HCT116 (cell line): ENCODE measurements around the gene NANOS2. TPM values are rescaled to one million over a fixed set of nuclear protein-coding genes. Genes with fewer than 3 reads are reported as not detected.

Experiments
- ATAC-seq: fragments of 200-7000 bp; cut with Tn5 transposase; 2 replicates; pipeline ENCODE4 v1.9.1; 2020; ENCODE audit warnings: mild to moderate bottlenecking, moderate library complexity
- BruUV-seq: library from RNA; stranded (reverse); fragments of 400-500 nt; replicated peaks from 2 replicates; lab custom pipeline; 2021; lab: Mats Ljungman, UMichigan
- CTCF ChIA-PET: fragments of 300-600 bp; sonication (Branson Sonifier 250); formaldehyde crosslinking; loops from one replicate; lab custom pipeline; 2021; ENCODE audit warnings: antibody characterized with exemption; lab: Charles Lee
- POLR2A ChIA-PET: fragments of 300-600, 350-600 bp; sonication (Branson Sonifier 250); formaldehyde crosslinking; loops from one replicate; lab custom pipeline; 2021; ENCODE audit warnings: antibody characterized with exemption; lab: Charles Lee
- RAD21 ChIA-PET, 2 experiments: fragments of 300-600 bp; sonication (Branson Sonifier 250); formaldehyde crosslinking; loops; one replicate each; lab custom pipeline; 2023; ENCODE audit warnings: low total read pairs in 2 of 2; ENCODE audit not compliant: uncharacterized antibody in 2 of 2, unreplicated experiment in 2 of 2, low non-redundant PET in 1 of 2; lab: Charles Lee
- DNase-seq: peaks from one replicate; pipeline ENCODE4 v3.0.0-alpha.2; 2010; ENCODE audit warnings: low read depth, low spot score
- H2AFZ ChIP-seq: fragments of 200-600 bp; shearing (Covaris generic), sonication (generic); 2 replicates; pipeline ENCODE4 v1.6.1; 2017; ENCODE audit warnings: low read depth, mixed run types, mixed read lengths, antibody characterized with exemption, low read length; ENCODE audit not compliant: poor library complexity, severe bottlenecking
- H3K27ac ChIP-seq: 2 replicates; pipeline ENCODE4 v1.5.1; 2012; ENCODE audit warnings: low read depth, low read length
- H3K27me3 ChIP-seq: fragments of 200-600 bp; sonication (generic); 2 replicates; pipeline ENCODE4 v1.6.1; 2016; ENCODE audit warnings: mixed run types, low read length, mixed read lengths; ENCODE audit not compliant: insufficient read depth
- H3K36me3 ChIP-seq, 2 experiments: fragments of 200-500 bp in 1 of 2; fragments of 200-600 bp in 1 of 2; sonication (Bioruptor generic) in 1 of 2; sonication (generic) in 1 of 2; 2 replicates each; pipeline versions ENCODE4 v1.5.1 to v1.6.1; 2014 to 2016; ENCODE audit warnings: low read length in 2 of 2, inconsistent platforms in 1 of 2, mixed read lengths in 1 of 2, mixed run types in 1 of 2; ENCODE audit not compliant: insufficient read depth in 2 of 2, control insufficient read depth in 1 of 2
- H3K4me1 ChIP-seq, 2 experiments: fragments of 200-600 bp in 1 of 2; sonication (generic) in 1 of 2; 2 replicates each; pipeline versions ENCODE4 v1.5.1 to v1.6.1; 2012 to 2017; ENCODE audit warnings: low read length in 2 of 2, inconsistent platforms in 1 of 2, mild to moderate bottlenecking in 1 of 2, mixed read lengths in 1 of 2, mixed run types in 1 of 2, moderate library complexity in 1 of 2; ENCODE audit not compliant: insufficient read depth in 2 of 2, control insufficient read depth in 1 of 2
- H3K4me2 ChIP-seq: fragments of 200-600 bp; sonication (generic); 2 replicates; pipeline ENCODE4 v1.6.1; 2017; ENCODE audit warnings: mixed run types, low read length, mixed read lengths
- H3K4me3 ChIP-seq, 2 experiments: fragments of 200-600 bp in 1 of 2; sonication (generic) in 1 of 2; replicated peaks in 1 of 2; 2 replicates each; pipeline ENCODE4 v1.5.1; 2011 to 2016; ENCODE audit warnings: low read length in 2 of 2, control low read depth in 1 of 2, low read depth in 1 of 2, mild to moderate bottlenecking in 1 of 2, mixed read lengths in 1 of 2, mixed run types in 1 of 2
- H3K79me2 ChIP-seq: fragments of 200-600 bp; sonication (generic); 2 replicates; pipeline ENCODE4 v1.6.1; 2017; ENCODE audit warnings: mild to moderate bottlenecking, mixed run types, low read length, moderate library complexity, mixed read lengths; ENCODE audit not compliant: insufficient read depth
- H3K9ac ChIP-seq: fragments of 200-600 bp; sonication (generic); 2 replicates; pipeline ENCODE4 v1.6.1; 2016; ENCODE audit warnings: low read length, mixed read lengths
- H3K9me2 ChIP-seq: fragments of 200-600 bp; sonication (generic), shearing (Covaris generic); 2 replicates; pipeline ENCODE4 v1.6.1; 2017; ENCODE audit warnings: mixed run types, mild to moderate bottlenecking, moderate library complexity; ENCODE audit not compliant: insufficient read depth
- H3K9me3 ChIP-seq, 2 experiments: fragments of 200-500 bp in 1 of 2; fragments of 200-600 bp in 1 of 2; sonication (Bioruptor generic) in 1 of 2; sonication (generic) in 1 of 2; 2 replicates each; pipeline ENCODE4 v1.6.1; 2014 to 2017; ENCODE audit warnings: low read length in 2 of 2, mixed read lengths in 2 of 2, inconsistent platforms in 1 of 2, low read depth in 1 of 2, mild to moderate bottlenecking in 1 of 2, mixed run types in 1 of 2, moderate library complexity in 1 of 2; ENCODE audit not compliant: control insufficient read depth in 1 of 2, insufficient read depth in 1 of 2
- H4K20me1 ChIP-seq: fragments of 200-600 bp; sonication (generic), shearing (Covaris generic); 2 replicates; pipeline ENCODE4 v1.6.1; 2017; ENCODE audit warnings: mixed run types, mild to moderate bottlenecking, moderate library complexity; ENCODE audit not compliant: insufficient read depth
- CBX3 ChIP-seq: IDR thresholded peaks from 2 replicates; pipeline ENCODE4 v1.6.1; 2012; ENCODE audit warnings: low read depth
- ELF1 ChIP-seq: IDR thresholded peaks from 2 replicates; pipeline ENCODE4 v1.6.1; 2012; ENCODE audit warnings: low read depth, borderline replicate concordance
- POLR2A ChIP-seq: IDR thresholded peaks from 2 replicates; pipeline ENCODE4 v1.7.0; 2011; ENCODE audit warnings: borderline replicate concordance; ENCODE audit not compliant: insufficient read depth, insufficient read length; ENCODE audit errors: extremely low read depth
- POLR2AphosphoS5 ChIP-seq: IDR thresholded peaks from 2 replicates; pipeline ENCODE4 v1.6.1; 2011; ENCODE audit warnings: mild to moderate bottlenecking, low read depth, low read length, moderate library complexity
- ZFX ChIP-seq: fragments of 450-650 bp; IDR thresholded peaks from 2 replicates; pipeline ENCODE4 v1.6.1; 2017
- intact Hi-C: fragments of 100-400 bp; cut with micrococcal nuclease; formaldehyde crosslinking; loops from 2 replicates; pipeline ENCODE4 v1.10.0; 2022
- total RNA-seq: library from RNA; stranded (reverse); gene quantifications from one replicate; pipeline ENCODE4 v1.2.1, GENCODE V29; 2021; ENCODE audit not compliant: unreplicated experiment
- TF ChIP-seq, protein P1 (sequence below): IDR thresholded peaks from 2 replicates; pipeline ENCODE4 v1.6.1; 2012; ENCODE audit warnings: low read depth

Gene NANOS2
- total RNA-seq, 1 experiment from 2014 or later: not detected

DNA sequence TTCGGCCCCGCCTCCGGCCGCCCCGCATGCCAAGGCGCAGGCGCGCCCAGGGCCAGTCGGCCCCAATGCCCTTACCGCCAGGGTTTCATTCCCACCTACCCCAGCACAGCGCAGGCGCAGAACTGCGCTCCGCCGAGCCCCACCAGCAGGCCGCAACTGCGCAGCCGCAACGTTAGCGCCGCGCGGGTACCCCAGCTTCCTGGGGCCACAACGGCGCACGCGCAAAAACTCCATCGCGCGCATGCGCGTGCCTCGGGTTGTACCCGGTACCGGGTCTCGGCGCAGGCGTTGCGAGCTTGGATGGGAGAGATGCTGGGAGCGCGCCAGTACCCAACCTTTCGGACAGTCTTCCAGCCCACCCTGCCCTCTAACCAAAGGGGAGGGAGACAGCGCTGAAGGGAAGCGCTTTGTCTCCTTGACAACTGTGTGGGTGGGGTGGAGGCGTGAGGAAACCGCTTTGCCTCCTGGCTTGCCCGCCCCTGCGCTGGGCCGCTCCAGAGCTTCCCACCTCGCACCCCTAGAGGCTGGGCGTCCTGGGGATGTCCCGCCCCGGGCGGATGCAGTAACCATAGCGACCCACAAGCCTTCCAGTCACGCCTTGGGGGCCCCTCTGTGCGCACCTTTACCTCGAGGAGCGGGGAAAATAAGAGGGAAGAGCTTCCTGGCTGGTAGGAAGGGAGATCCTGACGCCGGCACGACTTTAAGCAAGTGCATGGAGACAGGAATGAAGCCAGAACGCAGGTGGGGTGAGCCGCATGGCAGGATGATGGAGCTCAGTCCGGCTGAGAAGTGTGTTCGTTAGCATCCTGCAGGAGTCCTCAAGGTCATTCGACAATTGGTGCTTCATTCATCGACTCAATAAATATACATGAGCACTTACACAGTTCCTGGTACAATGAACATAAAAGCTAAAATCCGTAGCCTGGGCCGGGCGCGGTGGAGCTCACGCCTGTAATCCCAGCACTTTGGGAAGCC lies 11.6 kb downstream of the NANOS2 start:
- intact Hi-C loops: loop anchor here (2.0 kb wide), 1 partner anchor 16 kb away; the partner anchor contains the start of gene IRF2BP1
- H3K27me3 ChIP-seq: no peaks in the 10 kb centered on the region
- peak overlapping the region; percentile 75 to 86 for H3K4me3 ChIP-seq
- peaks cover 0 to 3% of the 10 kb centered on the region in 2 experiments; a peak in 1 of 4 replicates for H3K36me3 ChIP-seq
- no peaks in the 10 kb centered on the region for H3K9me2 ChIP-seq
- H3K9ac ChIP-seq: peak overlapping the region; percentile 88
- no peak overlapping the region for H2AFZ ChIP-seq
- ChIA-PET POLR2A (interaction anchor here (0.7 to 1.4 kb wide), 8 partner anchors 10 to 132 kb away, joined by 3 to 6 read pairs (median 3); partner anchors contain the start of genes IRF2BP1, NANOS2 and SYMPK), RAD21 (interaction anchor here (0.6 to 1.4 kb wide), 5 partner anchors 15 to 315 kb away, joined by 3 to 7 read pairs (median 3); partner anchors contain the start of gene CCDC61 (in 1 of the 2)), CTCF (interaction anchor here (0.7 to 1.5 kb wide), 7 partner anchors 10 to 166 kb away, joined by 3 to 9 read pairs (median 3); partner anchors contain the start of genes FOXA3, IRF2BP1, NANOS2 and SIX5)
- peak overlapping the region; percentile 72 for H3K27ac ChIP-seq
- peak; percentile 92 for ATAC-seq
- TF ChIP-seq ELF1 (no peak), POLR2AphosphoS5 (peak; percentile 84), CBX3 (no peak), ZFX (peak; percentile 18; the same call in 1 of the 2 replicates), POLR2A (peak; percentile 61)
- TF ChIP-seq, protein P1, sequence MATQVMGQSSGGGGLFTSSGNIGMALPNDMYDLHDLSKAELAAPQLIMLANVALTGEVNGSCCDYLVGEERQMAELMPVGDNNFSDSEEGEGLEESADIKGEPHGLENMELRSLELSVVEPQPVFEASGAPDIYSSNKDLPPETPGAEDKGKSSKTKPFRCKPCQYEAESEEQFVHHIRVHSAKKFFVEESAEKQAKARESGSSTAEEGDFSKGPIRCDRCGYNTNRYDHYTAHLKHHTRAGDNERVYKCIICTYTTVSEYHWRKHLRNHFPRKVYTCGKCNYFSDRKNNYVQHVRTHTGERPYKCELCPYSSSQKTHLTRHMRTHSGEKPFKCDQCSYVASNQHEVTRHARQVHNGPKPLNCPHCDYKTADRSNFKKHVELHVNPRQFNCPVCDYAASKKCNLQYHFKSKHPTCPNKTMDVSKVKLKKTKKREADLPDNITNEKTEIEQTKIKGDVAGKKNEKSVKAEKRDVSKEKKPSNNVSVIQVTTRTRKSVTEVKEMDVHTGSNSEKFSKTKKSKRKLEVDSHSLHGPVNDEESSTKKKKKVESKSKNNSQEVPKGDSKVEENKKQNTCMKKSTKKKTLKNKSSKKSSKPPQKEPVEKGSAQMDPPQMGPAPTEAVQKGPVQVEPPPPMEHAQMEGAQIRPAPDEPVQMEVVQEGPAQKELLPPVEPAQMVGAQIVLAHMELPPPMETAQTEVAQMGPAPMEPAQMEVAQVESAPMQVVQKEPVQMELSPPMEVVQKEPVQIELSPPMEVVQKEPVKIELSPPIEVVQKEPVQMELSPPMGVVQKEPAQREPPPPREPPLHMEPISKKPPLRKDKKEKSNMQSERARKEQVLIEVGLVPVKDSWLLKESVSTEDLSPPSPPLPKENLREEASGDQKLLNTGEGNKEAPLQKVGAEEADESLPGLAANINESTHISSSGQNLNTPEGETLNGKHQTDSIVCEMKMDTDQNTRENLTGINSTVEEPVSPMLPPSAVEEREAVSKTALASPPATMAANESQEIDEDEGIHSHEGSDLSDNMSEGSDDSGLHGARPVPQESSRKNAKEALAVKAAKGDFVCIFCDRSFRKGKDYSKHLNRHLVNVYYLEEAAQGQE: no peak
- BruUV-seq: TSS peak; percentile 70
- H4K20me1 ChIP-seq: no peaks in the 10 kb centered on the region
- H3K4me2 ChIP-seq: peak overlapping the region; percentile 84
- H3K9me3 ChIP-seq: no peaks in the 10 kb centered on the region
- peaks cover 5% of the 10 kb centered on the region; the same call in 1 of the 2 replicates for H3K79me2 ChIP-seq
- DNase-seq: peak; percentile 92
- H3K4me1 ChIP-seq: peaks cover 0 to 10% of the 10 kb centered on the region in 2 experiments; a peak in 1 of 4 replicates
